Keratinocyte (primary cell): Measurements from ENCODE around the gene CACNA2D2.

ENCODE experiments used
- CTCF ChIP-seq, 3 experiments: IDR thresholded peaks in 1 of 3; conservative IDR thresholded peaks in 1 of 3; optimal IDR thresholded peaks in 1 of 3; 2 replicates in 2 of 3; 3 replicates in 1 of 3; pipeline versions ENCODE3 to v1.5.1; 2011; ENCODE audit warnings: low read length in 3 of 3, mild to moderate bottlenecking in 3 of 3, moderate library complexity in 2 of 3, control low read depth in 1 of 3, inconsistent platforms in 1 of 3; ENCODE audit not compliant: insufficient read depth in 2 of 3; ENCODE audit errors: extremely low read depth in 1 of 3
- EZH2 ChIP-seq: IDR thresholded peaks from one replicate; pipeline ENCODE4 v1.6.1; 2012; ENCODE audit warnings: inconsistent platforms, mild to moderate bottlenecking, low read length, moderate library complexity

- TF ChIP-seq CTCF (optimal IDR thresholded peaks at IDR 0.05 in 1 of 3, IDR thresholded peaks at IDR 0.05 in 1 of 3, conservative IDR thresholded peaks at IDR 0.05 in 1 of 3; ENCODE audit: extremely low read depth in 1 of 3, insufficient read depth in 2 of 3, low read length in 3 of 3) (no peak), EZH2 (no peak)
Measured at GRCh38 chr3:50411229-50411628, 92.2 kb downstream of the CACNA2D2 start.
